Osteocyte (in vitro differentiated cells): ENCODE data around the gene CENPP. TPM values are rescaled to one million over a fixed set of nuclear protein-coding genes. Genes with fewer than 3 reads are reported as not detected.
A peak's percentile ranks its signal among the peaks of the same experiment; 100 is the strongest.
"Not testable (repeated sequence)": the region's sequence is repeated elsewhere in the genome, so short reads cannot be mapped to it uniquely, and the experiment has no call there.

Experiments
- DNase-seq: peaks from one replicate; pipeline ENCODE4 v3.0.0; 2021; ENCODE audit warnings: mixed read lengths; ENCODE audit not compliant: unreplicated experiment; ENCODE audit errors: extremely low spot score
- H3K27ac Mint-ChIP-seq: one replicate; pipeline ENCODE4 v1.8.0; 2021; ENCODE audit warnings: mild to moderate bottlenecking, mixed read lengths; ENCODE audit not compliant: unreplicated experiment
- H3K27me3 Mint-ChIP-seq: one replicate; pipeline ENCODE4 v1.8.0; 2021; ENCODE audit warnings: mixed read lengths; ENCODE audit not compliant: unreplicated experiment
- H3K36me3 Mint-ChIP-seq: one replicate; pipeline ENCODE4 v1.8.0; 2021; ENCODE audit warnings: mixed read lengths; ENCODE audit not compliant: unreplicated experiment
- H3K4me1 Mint-ChIP-seq: one replicate; pipeline ENCODE4 v1.8.0; 2021; ENCODE audit warnings: mixed read lengths; ENCODE audit not compliant: unreplicated experiment
- H3K4me3 Mint-ChIP-seq: one replicate; pipeline ENCODE4 v1.8.0; 2021; ENCODE audit warnings: mild to moderate bottlenecking, moderate library complexity, mixed read lengths; ENCODE audit not compliant: unreplicated experiment
- H3K9me3 Mint-ChIP-seq: one replicate; pipeline ENCODE4 v1.8.0; 2021; ENCODE audit warnings: mixed read lengths; ENCODE audit not compliant: unreplicated experiment
- CTCF ChIP-seq: fragments of 200-600 bp; sonication (generic); IDR thresholded peaks from 2 replicates; pipeline ENCODE4 v1.5.0; 2021; ENCODE audit warnings: antibody characterized with exemption, mild to moderate bottlenecking, moderate library complexity
- total RNA-seq: library from RNA; stranded (reverse); gene quantifications from 2 replicates; pipeline ENCODE4 v1.2.1, GENCODE V29; 2021

Gene CENPP
- total RNA-seq, 1 donor from 2014 or later, result 11.6 TPM

- Mint-ChIP-seq H3K4me3 (no peak overlapping the region), H3K27me3 (no peaks in the 10 kb centered on the region), H3K4me1 (peaks cover 23% of the 10 kb centered on the region), H3K27ac (no peak overlapping the region), H3K36me3 (no peaks in the 10 kb centered on the region), H3K9me3 (peaks cover 10% of the 10 kb centered on the region)
- DNase-seq, result no peak
- TF ChIP-seq CTCF, result no peak
Observed at GRCh38 chr9:92564982-92565381, 239.2 kb downstream of the CENPP start.

GRCh38 chr9:92571871-92572270 lies 246.1 kb downstream of the CENPP start:
- not testable (repeated sequence) for H3K4me1 Mint-ChIP-seq, H3K4me3 Mint-ChIP-seq, H3K27me3 Mint-ChIP-seq, H3K36me3 Mint-ChIP-seq, H3K27ac Mint-ChIP-seq, DNase-seq
- peaks cover 17% of the 10 kb centered on the region for H3K9me3 Mint-ChIP-seq

GRCh38 chr9:92573612-92574011 lies 247.9 kb downstream of the CENPP start:
- not testable (repeated sequence) for H3K27ac Mint-ChIP-seq, H3K4me1 Mint-ChIP-seq, H3K4me3 Mint-ChIP-seq, DNase-seq, H3K27me3 Mint-ChIP-seq, H3K36me3 Mint-ChIP-seq
- peaks cover 15% of the 10 kb centered on the region for H3K9me3 Mint-ChIP-seq

- TF ChIP-seq CTCF, result no peak
- H3K4me1 Mint-ChIP-seq, result peaks cover 6% of the 10 kb centered on the region
- H3K36me3 Mint-ChIP-seq, result peaks cover 9% of the 10 kb centered on the region
- no peak for DNase-seq
- no peak overlapping the region for H3K4me3 Mint-ChIP-seq
- no peaks in the 10 kb centered on the region for H3K27me3 Mint-ChIP-seq
- H3K9me3 Mint-ChIP-seq, result peaks cover 14% of the 10 kb centered on the region
- H3K27ac Mint-ChIP-seq, result no peak overlapping the region
Observed at GRCh38 chr9:92576175-92576574, 250.4 kb downstream of the CENPP start.

- Mint-ChIP-seq H3K36me3 (peaks cover 4% of the 10 kb centered on the region), H3K9me3 (peaks cover 5% of the 10 kb centered on the region), H3K4me3 (no peak overlapping the region), H3K27ac (peak overlapping the region; percentile 80), H3K27me3 (no peaks in the 10 kb centered on the region), H3K4me1 (peaks cover 32% of the 10 kb centered on the region)
- no peak for DNase-seq
- TF ChIP-seq CTCF, result no peak
Observed at GRCh38 chr9:92589923-92590322, 264.2 kb downstream of the CENPP start.

GRCh38 chr9:92590377-92590776 lies 264.6 kb downstream of the CENPP start:
- Mint-ChIP-seq H3K4me1 (peaks cover 32% of the 10 kb centered on the region), H3K27ac (peak overlapping the region; percentile 80), H3K36me3 (peaks cover 4% of the 10 kb centered on the region), H3K9me3 (peaks cover 5% of the 10 kb centered on the region), H3K4me3 (peak overlapping the region; percentile 11), H3K27me3 (no peaks in the 10 kb centered on the region)
- no peak for DNase-seq
- TF ChIP-seq CTCF, result no peak
